Kasumi-1 (cell line): Measurements from ENCODE around the gene TRIO.
A peak's percentile ranks its signal among the peaks of the same experiment; 100 is the strongest.

Experiments
- DNase-seq, 2 experiments: peaks; one replicate each; lab custom pipeline; 2025; lab: John Stamatoyannopoulos, UW

Gene TRIO

GRCh38 chr5:14438195-14438606 lies 295.1 kb downstream of the TRIO start:
- DNase-seq: no peak

- DNase-seq: no peak
Observed at GRCh38 chr5:14439087-14439871, 296.1 kb downstream of the TRIO start.

GRCh38 chr5:14440223-14440581 lies 297.1 kb downstream of the TRIO start:
- no peak for DNase-seq

- no peak for DNase-seq
Observed at GRCh38 chr5:14440582-14441431, 297.7 kb downstream of the TRIO start.

- no peak for DNase-seq
Observed at GRCh38 chr5:14441641-14442040, 298.5 kb downstream of the TRIO start.

DNA sequence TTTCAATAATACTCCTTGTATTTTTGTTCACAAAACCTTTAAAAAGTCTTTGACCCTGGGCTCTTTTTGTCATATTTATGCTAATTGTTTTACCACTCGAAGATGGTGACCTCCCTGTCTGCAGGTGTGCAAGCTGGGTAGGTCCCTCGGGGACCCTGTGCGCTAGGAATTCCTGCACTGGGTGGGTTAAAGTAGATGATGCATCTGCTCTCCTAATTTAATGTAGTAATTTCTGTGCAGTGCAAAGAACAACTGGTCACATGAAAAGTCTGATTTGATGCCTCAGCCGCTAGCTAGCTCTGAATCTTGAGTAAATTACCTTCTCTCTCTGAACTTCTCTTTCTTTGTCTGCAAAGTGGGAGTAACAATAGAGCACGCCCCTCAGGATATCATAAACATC lies 299.4 kb downstream of the TRIO start:
- no peak for DNase-seq

DNA sequence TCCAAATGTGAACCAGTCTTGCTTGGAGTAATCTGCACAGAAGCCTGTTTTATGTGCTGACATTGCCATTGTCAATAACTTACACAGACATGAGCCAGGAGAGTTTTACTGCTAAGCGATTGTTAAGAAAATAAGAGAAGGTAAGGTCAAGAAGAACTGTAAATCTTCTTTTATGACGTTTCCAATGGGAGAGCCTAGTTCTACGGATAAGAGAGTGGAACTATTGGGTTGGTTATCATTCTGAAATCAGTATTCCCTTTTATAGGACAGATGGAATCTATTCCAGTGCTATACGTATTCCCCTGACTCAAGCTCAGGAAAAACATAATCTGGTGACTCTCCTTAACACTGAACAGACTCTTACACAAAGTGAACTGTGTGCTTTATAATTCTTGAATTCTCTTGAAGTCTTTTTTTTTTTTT lies 300.5 kb downstream of the TRIO start:
- no peak for DNase-seq

GRCh38 chr5:14444161-14444560 lies 301.0 kb downstream of the TRIO start:
- DNase-seq: no peak

DNA sequence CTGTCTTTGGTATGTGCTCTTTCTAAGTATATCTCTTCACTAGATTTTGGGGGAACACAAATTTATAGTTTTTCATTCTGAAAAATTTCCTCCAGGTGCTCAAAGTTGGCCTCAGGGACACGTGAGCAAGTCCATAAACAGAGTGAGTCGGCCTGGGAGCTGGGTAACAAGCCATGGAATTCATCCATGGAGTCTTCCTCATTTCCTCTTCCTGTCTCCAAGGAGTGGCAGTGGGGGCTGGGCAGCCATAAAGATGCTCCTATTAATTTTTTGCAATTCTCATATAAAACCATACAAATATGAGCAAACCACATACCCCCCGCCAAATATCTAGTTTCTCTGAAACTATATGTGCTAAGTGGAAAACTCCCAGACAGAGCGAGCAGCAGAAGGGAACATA lies 301.9 kb downstream of the TRIO start:
- no peak for DNase-seq

DNA sequence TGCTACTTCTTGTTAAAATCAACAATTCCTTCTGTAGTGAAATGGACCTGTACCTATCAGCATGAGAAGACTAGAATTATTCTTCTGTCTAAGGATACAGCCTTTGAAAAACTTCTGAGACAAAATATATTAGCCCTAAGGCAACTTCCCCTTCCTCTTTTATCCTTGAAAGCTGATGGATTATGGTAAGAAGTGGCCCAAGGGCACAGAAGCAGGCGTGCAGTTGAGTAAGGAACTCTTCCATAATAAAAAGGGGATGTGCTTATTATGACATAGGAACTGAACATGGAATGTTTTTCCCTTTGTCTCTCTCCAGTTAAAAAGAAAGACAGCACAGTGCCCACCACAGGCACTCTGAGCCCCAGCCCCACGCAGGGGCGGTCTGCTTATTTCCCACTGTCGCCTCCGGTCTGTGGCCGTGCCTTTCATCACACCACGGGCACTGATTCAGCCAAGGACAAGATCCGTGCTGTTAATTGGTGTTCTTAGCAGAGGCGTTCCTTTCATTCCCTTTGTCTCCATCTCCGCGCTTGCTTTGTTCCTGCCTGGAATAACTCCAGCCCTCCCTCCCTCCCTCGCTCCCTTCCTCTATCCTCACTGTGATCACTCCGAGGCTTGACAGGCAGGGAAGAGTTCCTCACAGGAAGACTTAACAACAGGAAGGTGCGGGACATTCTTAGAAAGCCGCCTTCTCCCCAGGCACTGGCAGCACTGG lies 302.6 kb downstream of the TRIO start:
- peak; percentile 29 to 53 for DNase-seq

- no peak for DNase-seq
Observed at GRCh38 chr5:14447958-14448911, 305.1 kb downstream of the TRIO start.

GRCh38 chr5:14449052-14449661 lies 306.0 kb downstream of the TRIO start:
- DNase-seq: no peak

- DNase-seq: no peak
Observed at GRCh38 chr5:14450018-14450524, 306.9 kb downstream of the TRIO start.

DNA sequence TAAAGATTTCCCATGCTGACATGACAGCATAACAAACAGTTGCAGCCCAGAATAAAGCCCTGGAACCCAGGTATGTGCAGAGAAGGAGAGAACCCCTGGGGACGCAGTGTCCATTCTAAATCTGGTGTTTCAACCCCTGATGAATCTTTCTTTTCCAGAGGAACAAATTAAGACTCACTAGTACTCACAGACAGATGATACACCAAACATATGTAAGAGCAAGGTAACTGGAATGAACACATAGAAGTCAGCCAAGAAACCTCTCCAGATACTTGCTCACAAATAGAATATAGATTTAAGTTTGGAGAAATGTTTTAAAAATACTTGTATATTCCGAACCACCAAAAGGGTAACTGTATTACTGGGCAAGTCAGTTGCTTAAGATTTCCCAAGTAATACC lies 307.6 kb downstream of the TRIO start:
- DNase-seq: no peak

GRCh38 chr5:14451871-14452270 lies 308.7 kb downstream of the TRIO start:
- DNase-seq: no peak

- DNase-seq: no peak
Observed at GRCh38 chr5:14452685-14453454, 309.7 kb downstream of the TRIO start.

DNA sequence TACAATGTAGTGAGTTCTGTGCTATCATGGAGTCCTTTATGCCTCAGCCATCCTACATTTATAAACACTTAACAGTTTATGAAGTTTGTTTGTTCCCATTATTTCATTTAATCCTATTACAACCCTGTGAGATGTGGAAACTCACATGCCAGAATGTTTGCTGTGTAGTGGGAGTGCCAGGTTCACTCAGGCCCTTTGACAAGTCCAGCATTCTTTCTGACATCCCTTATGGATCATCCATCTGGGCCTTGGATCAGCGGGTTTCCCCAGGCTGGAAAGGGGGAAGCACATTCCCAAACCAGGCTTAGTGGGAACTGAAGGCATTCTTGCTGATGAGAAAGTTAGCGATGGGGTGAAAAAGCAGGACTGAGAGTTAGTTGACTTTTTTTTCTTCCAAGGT lies 310.3 kb downstream of the TRIO start:
- DNase-seq: no peak

- no peak for DNase-seq
Observed at GRCh38 chr5:14455814-14456321, 312.7 kb downstream of the TRIO start.

DNA sequence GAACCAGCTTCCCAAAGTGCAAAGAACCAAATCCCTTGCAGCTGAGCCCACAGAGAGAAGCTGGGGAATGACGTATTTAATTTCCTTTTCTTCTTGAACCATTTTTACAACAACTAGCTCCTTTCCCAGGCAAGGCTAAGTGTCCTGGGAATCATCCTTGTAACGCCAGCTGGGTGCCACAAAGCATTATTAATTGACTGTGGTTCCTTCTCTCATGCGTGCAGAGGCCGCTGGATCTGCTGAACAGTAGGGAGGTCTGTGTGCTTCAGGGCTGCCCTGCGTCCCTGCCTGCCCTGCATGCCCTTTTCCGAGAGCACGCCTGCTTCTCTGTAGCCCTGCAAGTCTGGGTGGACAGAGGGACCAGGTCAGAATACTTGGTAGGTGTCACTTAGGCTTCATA lies 314.3 kb downstream of the TRIO start:
- no peak for DNase-seq

- DNase-seq: no peak
Observed at GRCh38 chr5:14458414-14458813, 315.3 kb downstream of the TRIO start.
